Fibroblast of the conjunctiva (primary cell): ENCODE results near the gene PNLIP.

Experiments used
- DNase-seq: peaks from one replicate; pipeline ENCODE4 v3.0.0-alpha.2; 2010; ENCODE audit warnings: low read depth

PNLIP gene

DNA sequence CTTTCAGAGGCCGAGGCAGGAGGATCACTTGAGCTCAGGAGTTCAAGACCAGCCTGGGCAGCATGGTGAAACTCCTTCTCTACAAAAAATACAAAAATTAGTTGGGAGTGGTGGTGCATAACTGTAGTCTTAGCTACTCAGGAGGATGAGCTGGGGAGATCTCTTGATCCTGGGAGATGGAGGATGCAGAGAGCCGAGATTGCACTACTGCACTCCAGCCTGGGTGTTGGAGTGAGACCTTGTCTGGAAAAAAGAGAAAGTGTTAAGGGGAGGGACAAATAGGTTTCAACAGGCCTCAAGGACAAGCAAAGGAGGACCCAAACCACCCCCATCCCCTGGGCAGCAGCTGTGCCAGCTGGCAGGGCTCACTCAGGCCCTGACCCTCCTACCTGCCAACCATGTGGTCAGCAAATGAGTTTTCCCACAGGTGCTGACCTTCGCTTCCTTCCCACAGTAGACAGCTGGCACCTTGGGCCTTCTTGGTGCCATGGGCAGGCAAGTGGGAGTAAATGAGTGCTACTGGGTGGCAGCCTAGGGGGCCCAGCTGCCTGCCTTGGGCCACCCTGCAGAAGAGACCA lies 69.6 kb downstream of the PNLIP start:
- no peak for DNase-seq
